ELR (cell line): ENCODE results near the gene LMLN.
A peak's percentile ranks its signal among the peaks of the same experiment; 100 is the strongest.
"Not testable (repeated sequence)": the region's sequence is repeated elsewhere in the genome, so short reads cannot be mapped to it uniquely, and the experiment has no call there.

Source experiments
- DNase-seq: peaks from one replicate; pipeline ENCODE4 v3.0.0-alpha.2; 2015; ENCODE audit warnings: low read depth

The LMLN gene

GRCh38 chr3:197959891-197960693, at the start of gene LMLN:
Gene LMLN, plus strand, starts transcription at chr3:197960217. Its CDS starts 29 bp downstream, at chr3:197960246.
- peak; percentile 97 for DNase-seq

GRCh38 chr3:197912741-197913476, 47.1 kb upstream of the LMLN start:
- no peak for DNase-seq

GRCh38 chr3:197913641-197914380, 46.2 kb upstream of the LMLN start:
- DNase-seq: no peak

GRCh38 chr3:197921429-197922275, 38.4 kb upstream of the LMLN start:
- not testable (repeated sequence) for DNase-seq

GRCh38 chr3:197926418-197926817, 33.6 kb upstream of the LMLN start:
- no peak for DNase-seq

- not testable (repeated sequence) for DNase-seq
Observed at GRCh38 chr3:197927578-197927977, 32.4 kb upstream of the LMLN start.

GRCh38 chr3:197936819-197937384, 23.1 kb upstream of the LMLN start:
- DNase-seq: no peak

GRCh38 chr3:197940745-197941384, 19.2 kb upstream of the LMLN start:
- no peak for DNase-seq

- DNase-seq: peak; percentile 76
Observed at GRCh38 chr3:197942956-197943556, 17.0 kb upstream of the LMLN start.

- DNase-seq: peak; percentile 19
Observed at GRCh38 chr3:197949191-197949777, 10.7 kb upstream of the LMLN start.

- peak; percentile 98 for DNase-seq
Observed at GRCh38 chr3:197949778-197950676, 10.0 kb upstream of the LMLN start, which contains the start of gene RPL35A. Gene RPL35A, plus strand, starts transcription at chr3:197950190. Its CDS starts 778 bp downstream, at chr3:197950968.

- DNase-seq: peak; percentile 17
Observed at GRCh38 chr3:197950677-197951061, 9.3 kb upstream of the LMLN start.

GRCh38 chr3:197951392-197951990, 8.5 kb upstream of the LMLN start:
- no peak for DNase-seq

- DNase-seq: no peak
Observed at GRCh38 chr3:197952440-197952839, 7.6 kb upstream of the LMLN start.

- DNase-seq: peak; percentile 7
Observed at GRCh38 chr3:197953325-197953724, 6.7 kb upstream of the LMLN start.

GRCh38 chr3:197953881-197954280, 6.1 kb upstream of the LMLN start:
- DNase-seq: peak; percentile 9

GRCh38 chr3:197955892-197956477, 4.0 kb upstream of the LMLN start:
- peak; percentile 15 for DNase-seq

GRCh38 chr3:197956626-197956988, 3.4 kb upstream of the LMLN start:
- DNase-seq: peak; percentile 25
